Measurements from ENCODE around the gene GUCY1A2.
"Not testable (repeated sequence)": the region's sequence is repeated elsewhere in the genome, so short reads cannot be mapped to it uniquely, and the experiment has no call there.

The GUCY1A2 gene, protein sequence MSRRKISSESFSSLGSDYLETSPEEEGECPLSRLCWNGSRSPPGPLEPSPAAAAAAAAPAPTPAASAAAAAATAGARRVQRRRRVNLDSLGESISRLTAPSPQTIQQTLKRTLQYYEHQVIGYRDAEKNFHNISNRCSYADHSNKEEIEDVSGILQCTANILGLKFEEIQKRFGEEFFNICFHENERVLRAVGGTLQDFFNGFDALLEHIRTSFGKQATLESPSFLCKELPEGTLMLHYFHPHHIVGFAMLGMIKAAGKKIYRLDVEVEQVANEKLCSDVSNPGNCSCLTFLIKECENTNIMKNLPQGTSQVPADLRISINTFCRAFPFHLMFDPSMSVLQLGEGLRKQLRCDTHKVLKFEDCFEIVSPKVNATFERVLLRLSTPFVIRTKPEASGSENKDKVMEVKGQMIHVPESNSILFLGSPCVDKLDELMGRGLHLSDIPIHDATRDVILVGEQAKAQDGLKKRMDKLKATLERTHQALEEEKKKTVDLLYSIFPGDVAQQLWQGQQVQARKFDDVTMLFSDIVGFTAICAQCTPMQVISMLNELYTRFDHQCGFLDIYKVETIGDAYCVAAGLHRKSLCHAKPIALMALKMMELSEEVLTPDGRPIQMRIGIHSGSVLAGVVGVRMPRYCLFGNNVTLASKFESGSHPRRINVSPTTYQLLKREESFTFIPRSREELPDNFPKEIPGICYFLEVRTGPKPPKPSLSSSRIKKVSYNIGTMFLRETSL

DNA sequence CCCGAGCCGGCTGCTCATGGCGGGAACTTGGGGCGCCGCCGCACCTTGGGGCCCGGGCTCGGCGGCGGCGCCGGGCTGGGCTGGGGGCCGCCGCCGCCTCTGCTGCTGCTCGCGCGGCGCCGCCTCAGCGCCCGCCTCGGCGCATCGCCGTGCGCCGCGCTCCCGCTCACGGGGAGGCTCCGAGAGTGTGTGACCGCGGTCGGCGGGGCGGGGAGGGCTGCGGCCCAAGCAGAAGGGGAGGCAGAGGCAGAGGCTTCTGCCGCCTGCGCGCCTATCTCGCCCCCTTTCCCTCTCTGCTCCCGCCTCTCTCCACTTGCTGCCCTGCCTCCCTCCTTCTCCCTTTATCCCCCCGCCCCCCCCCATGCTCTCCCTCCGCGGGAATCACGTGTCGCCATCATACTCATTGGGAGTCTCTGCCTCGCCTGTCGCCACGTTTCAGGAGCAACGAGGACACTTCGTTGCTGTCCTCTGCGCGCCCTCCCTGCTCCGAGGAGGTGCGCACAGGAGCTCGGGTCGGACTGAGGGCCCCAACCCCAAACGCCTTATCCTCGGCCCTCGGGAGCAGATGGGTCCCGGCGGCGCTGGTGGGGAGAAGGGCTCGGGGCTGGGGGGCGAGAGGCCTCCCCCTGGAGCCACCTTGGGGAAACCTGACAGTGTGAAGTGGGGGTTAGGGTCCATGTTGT lies at the start of gene GUCY1A2:
Gene GUCY1A2 (minus strand): TSS at position 258 of the 683 bp plus-strand sequence. CDS start 421 bp downstream, outside the sequence.
- peak; percentile 11 for DNase-seq (ENCODE audit: low spot score)

DNA sequence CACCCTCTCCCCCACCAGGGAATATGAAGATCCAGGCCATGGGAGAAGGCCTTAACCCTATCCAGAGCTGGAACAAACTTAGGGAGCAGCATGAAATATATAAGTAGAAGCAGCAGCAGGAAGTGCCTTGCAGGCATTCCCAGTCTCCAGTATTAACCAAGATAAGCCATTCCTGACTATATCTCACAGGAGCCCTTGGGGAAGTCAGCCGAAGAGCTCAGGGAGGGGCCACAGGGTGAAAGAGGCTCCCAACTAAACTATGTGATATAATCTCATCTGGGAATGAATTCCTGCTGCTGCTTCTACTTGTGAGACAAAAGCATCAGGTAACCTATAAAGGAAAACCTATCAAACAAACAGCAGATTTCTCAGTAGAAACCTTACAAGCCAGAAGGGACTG lies 36.1 kb upstream of the GUCY1A2 start:
- no peak for DNase-seq (ENCODE audit: low spot score)

DNA sequence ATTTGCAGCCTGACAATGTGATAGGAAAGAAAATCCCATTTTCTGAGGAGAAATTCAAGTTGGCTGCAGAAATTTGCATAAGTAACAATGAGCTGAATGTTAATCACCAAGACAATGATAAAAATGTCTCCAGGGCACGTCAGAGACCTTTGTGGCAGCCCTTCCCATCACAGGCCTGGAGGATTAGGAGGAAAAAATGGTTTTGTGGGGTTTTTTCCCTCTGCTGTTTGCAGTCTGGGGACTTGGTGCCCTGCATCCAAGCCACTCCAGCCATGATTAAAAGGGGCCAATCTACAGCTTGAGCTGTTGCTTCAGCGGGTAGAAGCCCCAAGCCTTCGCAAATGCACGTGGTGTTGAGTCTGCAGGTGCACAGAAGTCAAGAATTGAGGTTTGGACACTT lies 33.1 kb upstream of the GUCY1A2 start:
- DNase-seq (ENCODE audit: low spot score): not testable (repeated sequence)

DNA sequence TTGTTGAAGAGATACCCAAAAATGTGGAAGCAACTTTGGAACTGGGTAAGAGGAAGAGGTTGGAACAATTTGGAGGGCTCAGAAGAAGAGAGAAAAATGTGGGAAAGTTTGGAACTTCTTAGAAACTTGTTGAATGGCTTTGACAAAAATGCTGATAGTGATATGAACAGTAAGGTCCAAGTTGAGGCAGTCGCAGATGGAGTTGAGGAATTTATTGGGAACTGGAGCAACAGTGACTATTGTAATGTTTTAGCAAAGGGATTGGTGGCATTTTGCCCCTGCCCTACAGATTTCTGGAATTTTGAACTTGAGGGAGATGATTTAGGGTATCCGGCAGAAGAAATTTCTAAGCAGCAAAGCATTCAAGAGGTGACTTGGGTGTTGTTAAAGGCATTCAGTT lies 32.6 kb upstream of the GUCY1A2 start:
- DNase-seq (ENCODE audit: low spot score): not testable (repeated sequence)

DNA sequence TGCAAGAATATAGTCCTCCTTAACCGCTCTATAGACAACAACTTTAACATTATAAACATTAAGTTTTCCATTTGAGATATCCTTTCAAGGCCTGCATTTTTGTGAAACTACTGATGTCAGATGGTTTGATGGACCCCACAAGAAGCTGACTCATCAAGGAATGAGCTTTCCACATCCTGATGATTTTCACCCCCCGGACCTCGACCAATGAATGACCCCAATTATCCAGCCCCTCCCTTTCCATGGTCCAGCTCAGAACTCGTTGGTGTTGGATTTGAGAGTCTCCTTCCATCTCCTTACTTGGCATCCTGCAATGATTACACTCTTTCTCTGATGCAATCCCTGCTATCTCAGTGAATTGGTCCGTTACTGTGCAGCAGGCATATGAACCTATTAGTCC lies 31.8 kb upstream of the GUCY1A2 start:
- DNase-seq (ENCODE audit: low spot score): no peak

DNA sequence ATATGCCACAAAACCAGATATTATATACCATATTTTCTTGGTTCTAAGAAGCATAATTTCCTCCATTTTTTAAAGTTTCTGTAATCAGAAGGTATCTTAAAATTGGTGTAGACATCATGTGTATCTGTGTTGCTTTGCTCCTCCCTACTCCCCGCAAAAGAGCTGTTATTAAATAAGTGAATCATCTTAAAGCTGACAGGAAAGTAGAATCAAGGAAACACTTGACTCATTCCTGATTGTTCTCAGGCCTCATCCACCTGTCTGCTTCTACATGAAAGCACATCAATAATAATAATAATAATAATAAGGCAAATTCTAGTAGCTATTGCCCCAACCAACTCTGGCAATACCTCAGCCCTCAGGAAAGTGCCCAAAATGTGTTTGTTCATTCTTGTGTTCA lies 26.2 kb upstream of the GUCY1A2 start:
- DNase-seq (ENCODE audit: low spot score): no peak

DNA sequence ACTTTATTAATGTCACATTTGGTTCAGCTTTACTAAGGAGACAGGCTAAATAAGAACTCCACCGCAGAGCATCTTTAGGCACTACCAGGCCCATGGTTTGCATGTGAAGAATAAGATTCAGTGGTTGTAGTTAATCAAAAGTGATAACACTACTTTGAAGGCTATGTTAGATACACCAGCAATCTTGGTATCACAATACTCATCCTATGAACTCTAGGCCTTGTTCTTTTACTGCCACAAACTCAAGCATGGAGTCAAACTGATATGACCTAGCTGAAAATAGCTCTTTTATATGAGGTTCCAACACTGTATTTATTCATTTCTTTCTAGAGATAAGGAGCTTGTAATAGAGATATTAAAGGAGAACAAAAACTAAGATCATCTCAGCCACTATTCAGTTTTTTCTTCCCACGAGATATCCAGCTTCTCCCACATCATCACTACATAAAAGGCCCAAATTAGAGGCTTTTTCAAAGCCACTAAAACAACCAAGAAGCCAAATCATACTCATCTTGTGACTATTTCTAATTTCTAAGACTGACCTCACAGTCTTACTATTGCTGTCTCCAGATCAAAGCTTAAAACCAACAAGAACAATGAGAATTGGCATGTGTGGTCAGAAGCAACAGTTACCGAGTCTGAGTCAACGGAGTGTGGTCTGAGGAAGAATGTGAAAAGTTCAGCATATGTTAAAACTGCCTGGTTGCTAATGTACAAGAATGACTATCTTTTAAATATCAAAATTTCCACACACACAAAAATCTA lies 25.1 kb upstream of the GUCY1A2 start:
- DNase-seq (ENCODE audit: low spot score): peak; percentile 67

DNA sequence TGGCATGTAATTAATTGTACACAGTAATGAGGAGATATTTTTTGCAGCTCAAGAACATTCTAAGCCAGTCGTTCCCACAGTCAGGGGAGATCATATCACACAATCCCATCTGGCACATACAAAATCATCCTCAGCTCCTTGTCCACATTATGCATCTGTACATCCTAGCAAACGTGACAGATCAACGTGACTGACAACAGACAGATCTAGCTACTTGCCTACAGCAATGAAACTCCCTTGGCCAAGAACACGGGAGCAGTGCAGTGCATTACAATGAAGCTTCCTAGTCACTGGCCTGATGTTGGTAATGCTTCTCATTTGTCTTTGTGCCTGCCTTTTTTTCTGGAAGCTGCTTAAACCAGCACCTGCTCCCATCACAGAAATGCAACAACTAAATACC lies 24.5 kb upstream of the GUCY1A2 start:
- DNase-seq (ENCODE audit: low spot score): no peak

DNA sequence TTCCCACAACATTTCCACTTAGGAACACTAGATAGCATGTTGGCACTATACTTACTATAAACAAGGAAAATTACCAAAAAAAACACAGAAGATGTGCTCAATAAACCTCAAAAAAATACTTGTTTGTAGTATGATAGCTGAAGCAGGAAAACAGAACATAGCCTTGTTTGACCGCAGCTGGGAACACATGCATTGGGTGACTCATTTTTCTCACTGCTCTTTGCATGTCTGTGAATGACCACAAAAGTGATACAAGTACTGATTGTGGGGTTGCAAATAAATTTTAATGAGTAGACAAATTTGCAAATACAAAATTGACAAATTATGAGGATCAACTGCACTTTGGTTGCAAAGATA lies 22.8 kb upstream of the GUCY1A2 start:
- no peak for DNase-seq (ENCODE audit: low spot score)

DNA sequence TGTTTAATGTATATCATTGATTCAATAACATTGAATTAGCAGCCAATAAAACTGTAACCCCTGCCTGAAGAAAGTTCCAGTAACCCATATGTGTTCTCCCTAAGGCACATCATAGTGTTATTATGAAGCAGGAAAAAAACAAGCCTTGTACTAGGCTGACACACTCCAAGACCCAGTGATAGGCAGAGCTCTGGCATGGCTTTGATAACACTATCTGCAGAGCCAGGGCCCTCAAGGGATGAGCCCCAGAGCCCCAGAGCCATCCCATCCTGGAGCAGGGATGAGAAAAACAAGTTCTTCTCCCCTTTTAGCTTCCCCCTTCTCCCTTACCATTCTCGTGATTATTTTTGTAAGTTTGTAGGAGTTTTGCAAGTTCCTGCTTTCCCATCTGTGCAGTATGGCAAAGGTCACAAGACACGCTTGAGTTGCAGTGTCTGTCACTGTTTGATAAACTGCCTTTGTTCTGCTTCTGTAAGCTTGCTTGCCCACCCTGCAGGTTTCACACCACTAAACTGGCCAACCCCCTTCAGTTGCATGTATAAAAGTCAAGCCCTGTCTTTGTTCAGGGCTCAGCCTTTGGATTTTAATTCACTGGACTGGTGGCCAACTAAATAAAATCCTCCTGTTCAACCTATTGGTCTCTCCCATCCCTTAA lies 22.3 kb upstream of the GUCY1A2 start:
- DNase-seq (ENCODE audit: low spot score): no peak

DNA sequence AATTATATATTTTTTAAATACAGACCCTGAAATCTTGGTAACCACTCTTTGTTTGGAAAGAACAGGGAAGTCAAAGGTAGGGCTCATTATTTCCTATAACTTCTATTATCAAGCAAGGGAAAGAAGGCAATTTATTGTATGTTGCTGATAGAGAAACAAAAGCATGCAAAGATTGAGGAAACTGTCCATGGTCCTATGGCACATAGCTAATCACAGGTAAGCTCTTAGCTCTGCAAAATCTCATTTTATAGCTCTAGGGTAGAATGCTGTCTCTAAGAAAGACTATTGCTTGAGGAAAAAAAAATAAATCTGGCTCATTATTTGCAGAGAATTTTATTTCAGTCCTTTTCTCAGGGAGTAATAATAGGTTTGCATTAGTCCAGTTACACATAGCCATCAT lies 7.4 kb upstream of the GUCY1A2 start:
- no peak for DNase-seq (ENCODE audit: low spot score)

DNA sequence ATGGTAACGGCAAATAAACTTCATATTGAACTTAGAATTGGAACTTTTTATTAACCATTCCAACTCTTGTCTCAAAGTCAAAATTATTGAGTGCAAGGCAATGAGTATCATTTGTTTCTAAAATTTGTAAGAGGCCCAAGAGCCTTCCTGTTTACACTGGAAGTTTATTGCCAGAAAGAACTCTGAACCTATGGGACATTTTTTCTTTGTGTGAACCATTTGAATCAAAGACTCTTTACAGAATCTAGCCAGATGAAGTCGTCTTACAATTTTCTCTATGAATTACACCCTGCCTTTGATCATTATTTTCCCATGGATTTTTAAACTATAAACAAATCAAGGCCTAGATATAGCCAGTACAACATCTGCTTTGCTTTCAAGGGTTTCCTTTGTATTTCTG lies 2.3 kb upstream of the GUCY1A2 start:
- DNase-seq (ENCODE audit: low spot score): no peak

DNA sequence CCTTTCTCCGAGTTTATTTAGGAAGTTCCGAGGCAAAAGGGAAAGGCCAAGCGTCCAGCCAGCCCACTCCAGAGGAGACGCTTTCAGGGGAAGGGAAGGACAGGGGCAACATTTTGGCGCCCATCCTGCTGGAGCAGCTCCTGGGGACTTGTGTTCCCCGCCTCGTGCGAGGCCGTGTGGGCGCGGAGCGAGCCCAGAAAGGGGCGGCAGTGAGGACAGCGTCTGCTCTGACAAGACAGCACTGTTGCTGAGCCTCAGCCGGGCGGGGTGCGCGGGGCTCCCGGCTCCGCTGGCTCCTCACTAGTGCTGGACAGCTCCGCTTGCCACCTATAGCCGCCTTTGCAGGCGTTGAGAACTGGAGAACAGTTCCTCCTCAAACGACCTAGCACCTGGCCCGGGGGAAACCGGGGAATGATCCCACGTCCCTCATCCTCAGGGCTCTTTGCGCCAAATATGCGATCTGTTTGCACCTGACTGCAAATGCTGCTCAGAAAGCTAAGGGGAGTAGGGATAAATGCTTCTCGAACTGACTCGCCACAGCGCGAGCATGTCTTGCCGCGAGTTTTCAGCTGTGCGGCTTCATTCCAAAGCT lies 722 bp upstream of the GUCY1A2 start:
- DNase-seq (ENCODE audit: low spot score): peak; percentile 76

DNA sequence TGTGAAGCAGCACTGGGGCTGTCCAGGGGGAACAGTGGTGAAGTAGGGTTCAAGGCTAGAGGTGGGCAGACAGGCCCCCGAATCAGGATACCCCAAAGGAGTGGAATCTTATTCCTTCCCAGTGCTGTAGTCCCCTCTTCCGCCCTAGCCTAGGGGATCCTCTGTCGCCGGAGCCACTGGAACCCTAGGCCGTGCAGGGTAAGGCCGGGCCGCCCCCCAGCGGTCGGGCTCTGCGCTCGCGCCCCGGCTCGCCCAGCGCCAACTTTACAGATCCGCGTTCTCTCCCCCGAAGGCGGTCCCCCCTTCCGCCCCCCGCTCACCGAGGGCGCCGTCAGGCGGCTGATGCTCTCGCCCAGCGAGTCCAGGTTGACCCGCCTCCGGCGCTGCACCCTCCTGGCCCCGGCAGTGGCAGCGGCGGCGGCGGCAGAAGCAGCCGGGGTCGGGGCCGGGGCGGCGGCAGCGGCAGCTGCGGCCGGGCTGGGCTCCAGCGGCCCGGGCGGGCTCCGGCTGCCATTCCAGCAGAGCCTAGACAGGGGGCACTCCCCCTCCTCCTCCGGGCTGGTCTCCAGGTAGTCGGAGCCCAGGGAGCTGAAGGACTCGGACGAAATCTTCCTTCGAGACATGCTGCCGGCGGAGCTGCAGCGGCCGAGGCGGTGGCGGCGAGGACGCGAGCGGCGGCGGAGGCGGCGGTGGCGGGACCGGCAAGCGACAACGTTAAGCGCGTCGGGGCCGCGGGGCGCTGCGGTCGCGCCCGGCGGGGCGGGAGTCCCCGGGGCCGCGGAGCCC lies 650 bp downstream of the GUCY1A2 start:
- DNase-seq (ENCODE audit: low spot score): peak; percentile 20

DNA sequence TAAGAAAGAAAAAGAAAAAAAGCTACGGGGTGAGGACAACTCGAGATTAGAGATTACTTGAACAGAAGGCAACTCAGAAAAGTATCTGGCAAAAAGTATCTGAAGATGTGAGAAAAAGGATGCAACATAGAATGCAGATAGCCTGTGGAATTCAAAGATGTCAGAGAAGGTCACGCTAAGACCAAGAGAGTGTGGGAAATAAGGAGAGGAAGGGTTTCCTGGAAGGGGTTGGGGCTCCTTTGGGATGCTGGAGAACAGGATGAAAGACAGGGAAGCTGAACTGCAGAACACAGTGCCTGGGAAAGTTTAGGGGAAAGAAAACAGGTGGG lies 1.2 kb downstream of the GUCY1A2 start:
- no peak for DNase-seq (ENCODE audit: low spot score)

DNA sequence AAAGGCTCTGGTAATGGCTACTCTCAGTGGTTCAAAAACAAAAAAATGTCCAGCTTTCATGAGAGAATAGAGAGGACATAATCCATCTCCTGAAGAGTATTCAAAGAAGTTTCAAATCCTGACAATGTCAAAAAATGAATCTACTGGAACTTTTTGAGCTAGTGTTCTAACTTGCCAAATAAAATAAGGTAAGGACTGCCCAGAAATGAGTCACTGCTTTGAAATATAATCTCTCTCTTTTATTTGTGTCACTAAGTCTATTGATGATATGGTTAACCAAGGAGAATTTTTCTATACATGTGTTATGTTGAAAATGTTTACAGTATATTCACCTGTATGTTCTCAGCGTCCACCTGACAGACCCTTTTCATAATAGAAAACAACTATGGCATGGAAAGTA lies 3.4 kb downstream of the GUCY1A2 start:
- DNase-seq (ENCODE audit: low spot score): no peak

DNA sequence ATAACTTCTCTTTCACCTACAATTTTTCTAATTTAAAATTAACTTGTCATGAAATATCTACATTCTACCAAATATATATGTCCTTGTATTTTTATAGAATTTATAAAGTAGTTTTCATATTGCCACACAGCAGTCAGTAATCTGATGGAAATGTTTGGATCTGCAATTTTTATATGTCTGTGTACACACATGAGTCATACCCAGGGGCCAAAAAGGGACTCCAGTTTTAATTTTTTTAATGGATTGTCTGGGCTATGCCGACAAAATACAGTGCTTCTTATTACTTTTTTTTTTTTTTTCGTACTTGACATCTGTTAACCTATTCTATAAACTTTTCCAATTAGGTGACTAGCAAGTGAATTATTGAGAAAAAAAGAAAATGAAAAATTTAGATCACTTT lies 6.3 kb downstream of the GUCY1A2 start:
- no peak for DNase-seq (ENCODE audit: low spot score)

DNA sequence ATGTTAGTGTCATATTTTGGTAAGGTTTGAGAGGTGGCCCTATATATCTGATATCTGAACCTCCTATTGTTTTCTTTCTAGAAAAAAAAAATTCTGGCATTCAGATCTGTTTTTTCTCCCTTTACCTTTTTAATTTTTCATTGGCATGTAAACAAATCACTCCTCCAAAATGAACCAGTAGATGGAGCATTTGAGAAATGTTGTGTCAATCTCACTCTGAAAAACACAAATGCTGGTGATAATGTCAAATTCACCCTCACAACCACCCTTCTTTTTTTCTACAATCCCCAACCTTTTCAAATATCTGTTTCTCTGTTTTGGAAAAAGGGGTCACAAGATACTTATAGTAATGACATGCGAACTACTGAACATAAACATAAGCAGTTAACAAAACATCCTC lies 9.1 kb downstream of the GUCY1A2 start:
- DNase-seq (ENCODE audit: low spot score): no peak

DNA sequence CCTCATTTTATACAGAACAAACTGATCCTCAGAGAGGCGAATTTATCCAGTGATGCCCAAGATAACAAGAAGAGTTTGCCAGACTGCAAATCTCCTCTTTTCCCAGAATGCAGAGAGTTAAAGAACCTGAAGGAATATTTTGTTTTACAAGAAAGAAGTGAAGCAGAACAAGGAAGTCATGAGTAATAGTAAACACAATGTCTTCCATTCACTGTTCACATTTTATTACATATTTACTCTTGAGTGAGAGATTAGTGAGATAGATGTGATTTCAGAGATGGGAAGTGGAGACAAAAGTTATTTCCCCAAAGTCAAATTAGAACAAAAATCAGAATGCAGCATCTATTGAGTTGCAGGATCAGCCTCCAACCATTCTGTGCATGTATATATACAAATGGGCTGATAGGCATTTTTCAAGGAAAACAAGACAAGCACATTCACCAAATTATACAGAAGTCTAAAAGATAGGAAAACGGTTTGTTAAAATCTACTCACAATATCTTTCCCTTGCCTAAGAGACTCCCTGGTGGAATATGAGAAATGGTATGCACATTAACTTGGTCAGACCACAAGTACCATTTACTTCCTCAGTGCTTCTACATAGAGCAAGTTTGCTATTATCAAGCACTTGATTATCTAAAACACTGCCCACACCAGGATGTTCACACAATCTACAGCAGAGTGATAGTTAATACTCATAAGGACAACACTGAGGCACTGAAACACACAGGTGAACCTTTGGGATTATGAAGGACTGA lies 12.0 kb downstream of the GUCY1A2 start:
- no peak for DNase-seq (ENCODE audit: low spot score)

DNA sequence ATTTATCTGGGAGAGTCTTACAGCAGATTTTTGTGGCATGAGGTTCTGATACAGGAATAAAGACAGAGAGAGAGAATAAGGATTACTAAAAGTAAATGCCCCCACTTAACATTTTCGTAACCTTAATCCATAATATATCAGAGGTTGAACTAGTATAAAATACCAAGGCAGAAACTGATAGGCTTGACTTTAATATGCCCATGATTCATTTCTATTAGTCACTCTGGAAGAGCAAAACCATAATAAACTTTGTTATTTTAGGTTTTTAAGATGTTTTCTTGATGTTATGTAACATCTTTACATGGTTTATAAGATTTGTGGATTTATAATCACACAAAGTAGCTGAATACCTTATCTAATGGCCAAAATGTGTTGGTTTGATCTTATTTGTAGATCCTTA lies 19.1 kb downstream of the GUCY1A2 start:
- DNase-seq (ENCODE audit: low spot score): no peak
